Lower lobe of right lung (tissue), 2 donors: ENCODE measurements around the gene YTHDF2. TPM values are rescaled to one million over a fixed set of nuclear protein-coding genes. Genes with fewer than 3 reads are reported as not detected.
"Not testable (repeated sequence)": the region's sequence is repeated elsewhere in the genome, so short reads cannot be mapped to it uniquely, and the experiment has no call there.

Experiments
- ATAC-seq, 2 donors: fragments of 200-7000 bp; cut with Tn5 transposase; one replicate each; pipeline ENCODE4 v1.9.1; 2020 to 2022; ENCODE audit warnings: mild to moderate bottlenecking in 2 of 2, moderate library complexity in 2 of 2
- DNase-seq: peaks from one replicate; pipeline ENCODE4 v3.0.0-alpha.2; 2020
- H3K27ac ChIP-seq: fragments of 200-600 bp; one replicate; pipeline ENCODE4 v1.8.0; 2022
- H3K27me3 ChIP-seq: fragments of 200-600 bp; one replicate; pipeline ENCODE4 v1.8.0; 2022; ENCODE audit warnings: low read depth
- H3K36me3 ChIP-seq: fragments of 200-600 bp; one replicate; pipeline ENCODE4 v1.8.0; 2022; ENCODE audit warnings: mild to moderate bottlenecking
- H3K4me1 ChIP-seq: fragments of 200-600 bp; one replicate; pipeline ENCODE4 v1.8.0; 2022
- H3K4me3 ChIP-seq: fragments of 200-600 bp; one replicate; pipeline ENCODE4 v1.8.0; 2022; ENCODE audit warnings: mild to moderate bottlenecking
- H3K9me3 ChIP-seq: fragments of 200-600 bp; one replicate; pipeline ENCODE4 v1.8.0; 2022
- CTCF ChIP-seq: fragments of 200-600 bp; IDR thresholded peaks from one replicate; pipeline ENCODE4 v1.8.0; 2022; ENCODE audit warnings: antibody characterized with exemption, mild to moderate bottlenecking
- intact Hi-C: fragments of 100-400 bp; cut with DNase I; formaldehyde crosslinking; loops from one replicate; pipeline ENCODE4 v1.11.0; 2022
- total RNA-seq: library from RNA; stranded (reverse); fragmentation: NEBNext Ultra II Directional; extraction: Animal tissue kit (Norgen Biotek cat#: 25700); gene quantifications from one replicate; pipeline ENCODE4 v1.2.1, GENCODE V29; 2021
- donor health status: DM: no; HTN: yes; CAD: no; lungs with severe emphysema.

YTHDF2 gene
- total RNA-seq, 1 donor from 2014 or later: 70.9 TPM

- peak; percentile 42 to 68 for ATAC-seq
These were observed 780 bp downstream of the YTHDF2 start for GRCh38 chr1:28737307-28738132.

GRCh38 chr1:28740118-28740517, 3.4 kb downstream of the YTHDF2 start:
- H3K4me1 ChIP-seq: peaks cover 79% of the 10 kb centered on the region
- H3K4me3 ChIP-seq: no peak overlapping the region
- intact Hi-C loops: no loop called here
- DNase-seq: no peak
- H3K9me3 ChIP-seq: no peaks in the 10 kb centered on the region
- ATAC-seq: peak in 1 of 2 donors; percentile 3
- H3K36me3 ChIP-seq: peaks cover 69% of the 10 kb centered on the region
- H3K27me3 ChIP-seq: no peaks in the 10 kb centered on the region
- TF ChIP-seq CTCF: no peak
- H3K27ac ChIP-seq: no peak overlapping the region

More at GRCh38 chr1:28737307-28738132, 780 bp downstream of the YTHDF2 start:
- Histone ChIP-seq H3K9me3 (no peaks in the 10 kb centered on the region), H3K36me3 (peaks cover 43% of the 10 kb centered on the region), H3K27me3 (no peaks in the 10 kb centered on the region), H3K4me1 (peaks cover 56% of the 10 kb centered on the region), H3K4me3 (peak overlapping the region; percentile 97), H3K27ac (peak overlapping the region; percentile 98)
- intact Hi-C loops: no loop called here
- no peak for TF ChIP-seq CTCF
- peak; percentile 61 for DNase-seq

- Histone ChIP-seq H3K9me3 (no peaks in the 10 kb centered on the region), H3K27ac (no peak overlapping the region), H3K4me1 (peaks cover 97% of the 10 kb centered on the region), H3K36me3 (peaks cover 80% of the 10 kb centered on the region), H3K4me3 (peak overlapping the region; percentile 18), H3K27me3 (no peaks in the 10 kb centered on the region)
- intact Hi-C loops: no loop called here
- DNase-seq: no peak
- no peak for ATAC-seq
- no peak for TF ChIP-seq CTCF
These were observed 7.4 kb downstream of the YTHDF2 start for GRCh38 chr1:28744184-28744583.

GRCh38 chr1:28745653-28746173, 9.0 kb downstream of the YTHDF2 start:
- DNase-seq (no peak), ATAC-seq (no peak)
- no peak overlapping the region for H3K27ac ChIP-seq
- no peak overlapping the region for H3K4me3 ChIP-seq
- peaks cover 96% of the 10 kb centered on the region for H3K4me1 ChIP-seq
- intact Hi-C loops: no loop called here
- no peaks in the 10 kb centered on the region for H3K9me3 ChIP-seq
- H3K27me3 ChIP-seq: no peaks in the 10 kb centered on the region
- TF ChIP-seq CTCF: no peak
- peaks cover 65% of the 10 kb centered on the region for H3K36me3 ChIP-seq

- intact Hi-C loops: no loop called here
- no peaks in the 10 kb centered on the region for H3K27me3 ChIP-seq
- DNase-seq (no peak), ATAC-seq (no peak)
- no peak overlapping the region for H3K4me3 ChIP-seq
- H3K27ac ChIP-seq: no peak overlapping the region
- no peaks in the 10 kb centered on the region for H3K9me3 ChIP-seq
- H3K4me1 ChIP-seq: peaks cover 99% of the 10 kb centered on the region
- peaks cover 31% of the 10 kb centered on the region for H3K36me3 ChIP-seq
- TF ChIP-seq CTCF: no peak
These were observed 13.6 kb downstream of the YTHDF2 start for GRCh38 chr1:28750330-28750729.

- DNase-seq, ATAC-seq, intact Hi-C loops, H3K9me3 ChIP-seq, H3K27me3 ChIP-seq, H3K27ac ChIP-seq, H3K4me3 ChIP-seq: not testable (repeated sequence)
- peaks cover 28% of the 10 kb centered on the region for H3K36me3 ChIP-seq
- H3K4me1 ChIP-seq: peaks cover 99% of the 10 kb centered on the region
These were observed 14.1 kb downstream of the YTHDF2 start for GRCh38 chr1:28750771-28751294.
